ES-I3 (cell line): Measurements from ENCODE around the gene PSME4.
A peak's percentile ranks its signal among the peaks of the same experiment; 100 is the strongest.

Experiments
- H3K36me3 ChIP-seq: 2 replicates; pipeline ENCODE4 v1.6.1; 2013; ENCODE audit warnings: mild to moderate bottlenecking, low read length, control low read depth, moderate library complexity; ENCODE audit not compliant: insufficient read depth
- H3K4me1 ChIP-seq: 2 replicates; pipeline ENCODE4 v1.6.1; 2013; ENCODE audit warnings: mild to moderate bottlenecking, control low read depth, low read length; ENCODE audit not compliant: insufficient read depth
- H3K9ac ChIP-seq: 2 replicates; pipeline ENCODE4 v1.6.1; 2013; ENCODE audit warnings: low read depth, mild to moderate bottlenecking, low read length, moderate library complexity
- H3K9me3 ChIP-seq: 2 replicates; pipeline ENCODE4 v1.6.1; 2013; ENCODE audit warnings: mild to moderate bottlenecking, low read length, moderate library complexity; ENCODE audit not compliant: control insufficient read depth, insufficient read depth

PSME4 gene

DNA sequence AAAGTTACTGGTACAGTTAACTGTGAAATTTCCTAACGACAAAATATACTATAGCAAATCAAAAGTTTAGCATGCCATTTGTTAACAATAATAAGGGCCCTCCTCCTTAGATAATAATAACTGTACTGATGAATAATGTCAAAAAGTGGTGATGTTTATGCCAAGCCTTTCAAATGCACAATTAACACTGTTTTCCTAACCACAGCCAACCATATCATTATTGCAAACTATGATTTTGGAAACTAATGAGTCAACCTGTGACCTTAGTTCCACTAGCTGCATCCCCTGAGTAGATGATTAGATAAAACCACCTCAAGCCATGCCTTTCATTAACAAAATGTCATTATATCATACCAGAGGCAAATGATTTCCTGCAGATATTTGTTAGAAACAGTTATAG lies 85.9 kb downstream of the PSME4 start:
- H3K4me1 ChIP-seq, result no peaks in the 10 kb centered on the region
- H3K36me3 ChIP-seq, result peaks cover 32% of the 10 kb centered on the region
- 0 out of 2 replicates have a peak, but pooled peaks cover 2% of the 10 kb centered on the region for H3K9me3 ChIP-seq
- no peak overlapping the region for H3K9ac ChIP-seq

DNA sequence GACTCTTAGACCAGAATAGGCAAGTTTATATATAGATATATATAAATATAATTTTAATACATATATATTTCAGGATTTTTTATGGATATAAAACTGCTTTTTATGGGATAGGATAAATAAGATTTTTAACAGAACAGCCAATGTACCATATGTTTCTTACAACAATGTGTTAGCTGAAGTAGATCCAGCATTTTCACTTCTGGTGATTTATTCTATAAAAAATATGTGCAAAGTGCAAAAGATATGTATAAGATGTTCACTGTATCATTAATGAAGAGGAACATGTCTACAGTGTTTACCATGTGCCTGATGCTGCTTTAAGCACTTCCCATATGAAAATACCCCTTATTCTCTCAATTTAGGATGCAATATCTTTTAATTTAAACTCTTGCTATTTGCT lies 88.8 kb downstream of the PSME4 start:
- Histone ChIP-seq H3K36me3 (peaks cover 19% of the 10 kb centered on the region), H3K9ac (no peak overlapping the region), H3K9me3 (peaks cover 2% of the 10 kb centered on the region; the same call in 1 of the 2 replicates), H3K4me1 (no peaks in the 10 kb centered on the region)

DNA sequence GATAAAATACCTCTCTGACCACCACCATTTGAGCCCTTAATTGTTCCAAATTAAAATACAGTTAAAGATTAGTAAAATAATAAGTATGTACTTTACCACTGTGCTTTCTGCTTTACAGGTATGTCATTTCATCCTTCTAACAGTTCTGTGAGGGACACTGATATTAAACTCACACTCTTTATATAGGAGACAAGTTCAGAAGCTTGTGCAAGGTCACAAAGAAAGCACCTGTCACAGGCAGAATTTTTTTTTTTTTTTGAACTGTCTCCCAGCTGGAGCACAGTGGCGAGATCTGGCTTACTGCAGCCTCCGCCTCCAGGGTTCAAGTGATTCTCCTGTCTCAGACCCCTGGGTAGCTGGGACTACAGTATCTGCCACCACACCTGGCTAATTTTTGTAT lies 89.4 kb downstream of the PSME4 start:
- Histone ChIP-seq H3K9ac (no peak overlapping the region), H3K36me3 (peaks cover 15% of the 10 kb centered on the region), H3K9me3 (peaks cover 2% of the 10 kb centered on the region; the same call in 1 of the 2 replicates), H3K4me1 (no peaks in the 10 kb centered on the region)

DNA sequence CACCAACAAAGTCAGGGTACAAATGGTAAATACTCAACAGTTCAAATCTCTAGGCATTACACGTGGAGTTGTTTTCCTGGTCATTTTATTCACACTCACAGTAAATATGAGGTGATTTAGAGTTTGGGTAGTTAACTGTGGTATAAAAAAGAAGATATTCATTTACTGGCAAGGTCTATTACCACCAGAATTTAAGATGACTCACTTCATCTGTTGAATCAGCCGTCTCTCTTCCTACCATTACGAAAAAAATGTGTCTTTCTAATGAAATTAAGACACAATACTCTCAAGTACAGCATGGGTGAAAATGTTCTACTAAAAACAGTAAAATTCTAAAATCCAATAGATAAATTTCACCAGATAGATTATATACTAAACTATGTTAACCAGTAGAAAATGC lies 90.0 kb downstream of the PSME4 start:
- Histone ChIP-seq H3K9me3 (peaks cover 2% of the 10 kb centered on the region; the same call in 1 of the 2 replicates), H3K4me1 (no peaks in the 10 kb centered on the region), H3K9ac (no peak overlapping the region), H3K36me3 (peaks cover 12% of the 10 kb centered on the region)

DNA sequence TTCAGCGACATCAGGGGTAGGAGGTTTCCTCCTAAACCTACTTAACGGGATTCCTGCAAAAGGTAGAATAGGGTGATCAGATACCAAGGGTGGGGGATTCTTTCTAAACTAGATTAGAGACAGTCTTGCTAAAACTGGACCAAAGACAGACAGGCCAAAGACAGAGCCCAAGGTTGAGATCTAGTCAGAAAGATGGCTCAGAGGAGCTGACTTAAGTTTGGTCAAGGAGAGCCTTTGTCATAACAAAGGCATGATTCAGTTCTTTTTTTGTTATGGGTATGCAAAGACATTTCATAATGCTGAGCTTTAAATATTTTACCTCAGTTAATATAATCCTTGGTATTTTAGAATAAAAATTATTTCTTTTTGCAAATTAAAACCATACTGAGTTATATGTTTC lies 93.2 kb downstream of the PSME4 start:
- H3K36me3 ChIP-seq, result peaks cover 17% of the 10 kb centered on the region
- no peaks in the 10 kb centered on the region for H3K4me1 ChIP-seq
- H3K9me3 ChIP-seq, result peaks cover 2% of the 10 kb centered on the region; the same call in 1 of the 2 replicates
- no peak overlapping the region for H3K9ac ChIP-seq

DNA sequence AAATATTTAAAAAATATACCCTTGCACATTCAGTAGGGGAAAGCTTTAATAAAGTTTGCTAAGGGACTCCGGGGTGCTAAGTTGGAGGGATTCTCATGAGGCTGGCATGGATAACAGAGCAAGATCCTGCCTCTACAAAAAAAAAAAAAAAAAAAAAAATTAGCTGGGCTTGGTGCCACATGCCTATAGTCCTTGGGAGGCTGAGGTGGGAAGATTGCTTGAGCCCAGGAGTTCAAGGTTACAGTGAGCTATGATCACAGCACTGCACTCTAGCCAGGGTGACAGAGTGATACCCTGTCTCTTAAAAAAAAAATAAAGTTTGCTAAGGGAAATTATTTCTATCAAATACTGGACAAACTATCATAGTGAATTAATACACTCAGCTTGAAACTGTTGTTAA lies 93.7 kb downstream of the PSME4 start:
- Histone ChIP-seq H3K9me3 (peaks cover 2% of the 10 kb centered on the region; the same call in 1 of the 2 replicates), H3K4me1 (no peaks in the 10 kb centered on the region), H3K36me3 (peaks cover 13% of the 10 kb centered on the region; the same call in 1 of the 2 replicates), H3K9ac (no peak overlapping the region)

DNA sequence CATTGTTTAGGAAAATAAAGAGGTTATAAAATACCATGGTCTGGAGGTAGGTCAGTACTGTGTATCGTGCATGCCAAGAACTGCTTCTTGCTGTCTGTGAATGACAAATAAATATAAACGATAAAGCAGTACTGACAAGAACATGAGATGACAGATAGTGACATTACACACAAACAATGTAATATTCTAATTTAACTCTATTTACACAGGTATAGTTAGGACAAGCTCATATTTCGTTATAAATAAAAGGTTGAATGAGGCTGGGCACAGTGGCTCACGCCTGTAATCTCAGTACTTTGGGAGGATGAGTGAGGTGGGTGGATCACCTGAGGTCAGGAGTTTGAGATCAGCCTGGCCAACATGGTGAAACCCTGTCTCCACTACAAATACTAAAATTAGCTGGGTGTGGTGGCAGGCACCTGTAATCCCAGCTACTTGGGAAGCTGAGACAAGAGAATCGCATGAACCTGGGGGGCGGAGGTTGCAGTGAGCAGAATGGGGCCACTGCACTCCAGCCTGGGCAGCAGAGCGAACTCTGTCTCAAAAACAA lies 96.3 kb downstream of the PSME4 start:
- H3K36me3 ChIP-seq, result peaks cover 10% of the 10 kb centered on the region; the same call in 1 of the 2 replicates
- H3K9ac ChIP-seq, result no peak overlapping the region

DNA sequence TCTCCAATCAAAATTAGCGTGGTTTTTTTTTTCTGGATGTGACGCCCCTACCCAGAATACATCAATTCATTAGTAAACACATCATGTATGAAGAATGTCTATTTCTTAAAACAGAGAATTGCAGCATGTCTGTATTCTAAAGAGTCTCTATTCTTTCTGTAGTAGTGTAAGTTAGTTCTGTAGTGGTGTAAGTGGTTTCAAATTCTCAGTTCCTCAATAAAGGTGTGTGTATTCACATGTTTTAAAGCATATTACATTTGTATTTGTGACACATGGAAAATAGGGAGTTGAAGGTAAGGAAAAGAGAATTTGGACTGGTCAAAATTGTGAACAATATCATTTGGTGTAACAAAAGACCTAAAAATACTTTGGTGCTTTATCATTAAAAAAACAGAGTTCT lies 103.0 kb downstream of the PSME4 start:
- no peaks in the 10 kb centered on the region for H3K4me1 ChIP-seq
- no peaks in the 10 kb centered on the region for H3K9me3 ChIP-seq
- H3K36me3 ChIP-seq, result peaks cover 16% of the 10 kb centered on the region
- H3K9ac ChIP-seq, result no peak overlapping the region

More for the DNA sequence above, 96.3 kb downstream of the PSME4 start:
- no peaks in the 10 kb centered on the region; the same call in 1 of the 2 replicates for H3K9me3 ChIP-seq
- H3K4me1 ChIP-seq, result no peaks in the 10 kb centered on the region

DNA sequence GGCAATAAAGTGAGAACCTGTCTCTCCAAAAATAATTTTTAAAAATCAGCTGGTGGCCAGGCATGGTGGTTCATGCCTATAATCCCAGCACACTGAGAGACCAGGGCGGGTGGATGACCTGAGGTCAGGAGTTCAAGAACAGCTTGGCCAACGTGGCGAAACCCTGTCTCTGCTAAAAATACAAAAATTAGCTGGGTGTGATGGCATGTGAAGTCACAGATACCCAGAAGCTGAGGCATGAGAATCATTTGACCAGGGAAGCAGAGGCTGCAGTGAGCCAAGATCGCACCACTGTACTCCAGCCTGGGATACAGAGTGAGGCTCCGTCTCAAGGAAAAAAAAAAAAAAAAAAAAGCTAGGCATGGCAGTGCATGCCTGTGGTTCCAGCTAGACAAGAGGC lies 103.6 kb downstream of the PSME4 start:
- Histone ChIP-seq H3K4me1 (no peaks in the 10 kb centered on the region), H3K9ac (no peak overlapping the region), H3K9me3 (no peaks in the 10 kb centered on the region), H3K36me3 (peaks cover 16% of the 10 kb centered on the region)

DNA sequence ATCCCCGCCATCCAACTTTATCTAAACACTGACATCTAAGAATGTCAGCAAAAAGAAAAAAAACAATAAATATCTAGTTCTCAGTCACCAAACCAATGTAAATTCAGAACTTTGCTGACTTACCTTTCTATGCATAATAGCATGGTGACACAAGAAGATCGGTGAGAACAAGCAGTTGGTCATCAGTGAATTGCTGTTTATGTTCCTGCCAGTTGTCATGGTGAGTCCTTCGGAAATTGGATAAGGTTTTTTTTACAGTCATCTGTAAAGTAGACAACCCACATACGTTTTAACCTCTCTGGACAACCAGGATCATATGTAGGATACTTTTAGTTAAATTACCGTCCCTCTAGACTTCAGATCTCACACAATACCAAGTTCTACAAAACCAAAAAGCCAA lies 104.8 kb downstream of the PSME4 start:
- Histone ChIP-seq H3K9me3 (no peaks in the 10 kb centered on the region), H3K4me1 (no peaks in the 10 kb centered on the region), H3K36me3 (peaks cover 16% of the 10 kb centered on the region), H3K9ac (no peak overlapping the region)

DNA sequence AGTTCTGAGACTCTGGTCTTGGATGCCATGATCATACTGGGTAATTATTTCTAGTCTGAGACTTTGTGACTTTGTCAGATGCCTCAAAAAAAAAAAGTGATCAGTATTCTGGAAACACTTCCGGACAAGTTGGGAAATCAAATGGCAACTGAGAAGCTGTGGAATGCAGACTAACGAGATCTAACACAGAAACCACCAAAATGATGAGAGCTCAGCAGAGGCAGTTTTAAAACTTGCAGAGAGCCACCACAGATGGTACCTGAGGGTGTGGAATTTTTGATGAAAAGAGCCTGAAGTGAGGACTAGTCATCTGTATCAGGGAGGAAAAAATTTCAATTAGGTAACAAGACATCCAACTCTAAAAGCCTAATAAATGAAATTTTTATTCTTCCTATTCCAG lies 105.5 kb downstream of the PSME4 start:
- Histone ChIP-seq H3K9ac (no peak overlapping the region), H3K36me3 (peaks cover 16% of the 10 kb centered on the region)

DNA sequence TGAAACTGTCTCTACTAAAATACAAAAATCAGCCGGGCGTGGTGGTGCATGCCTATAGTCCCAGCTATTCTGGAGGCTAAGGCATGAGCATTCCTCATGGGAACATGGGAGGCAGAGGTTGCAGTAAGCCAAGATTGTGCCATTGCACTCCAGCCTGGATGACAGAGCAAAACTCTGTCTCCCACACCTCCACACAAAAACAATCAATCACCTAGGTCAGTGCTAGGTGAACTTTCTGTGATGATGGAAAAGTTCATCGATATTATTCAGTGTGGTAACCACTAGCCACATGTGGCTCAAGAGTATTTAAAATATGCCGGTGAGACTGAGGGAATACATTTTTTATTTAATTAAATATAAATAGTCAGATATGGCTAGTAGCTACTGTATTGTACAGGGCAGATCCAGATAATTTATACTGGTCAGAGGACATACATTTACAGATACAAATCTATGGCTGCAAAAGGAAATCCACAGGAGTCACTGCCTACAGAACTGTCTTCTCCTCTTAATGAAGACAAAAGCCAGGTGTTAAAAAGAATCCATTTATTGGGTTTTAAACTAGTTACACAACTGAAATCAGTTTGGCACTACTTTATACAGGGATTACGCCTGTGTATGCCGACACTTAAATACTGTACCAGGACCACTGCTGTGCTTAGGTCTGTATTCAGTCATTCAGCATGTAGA lies 107.1 kb downstream of the PSME4 start:
- Histone ChIP-seq H3K36me3 (peaks cover 12% of the 10 kb centered on the region), H3K4me1 (no peaks in the 10 kb centered on the region), H3K9me3 (no peaks in the 10 kb centered on the region), H3K9ac (no peak overlapping the region)

More for the DNA sequence above, 105.5 kb downstream of the PSME4 start:
- Histone ChIP-seq H3K9me3 (no peaks in the 10 kb centered on the region), H3K4me1 (no peaks in the 10 kb centered on the region)

DNA sequence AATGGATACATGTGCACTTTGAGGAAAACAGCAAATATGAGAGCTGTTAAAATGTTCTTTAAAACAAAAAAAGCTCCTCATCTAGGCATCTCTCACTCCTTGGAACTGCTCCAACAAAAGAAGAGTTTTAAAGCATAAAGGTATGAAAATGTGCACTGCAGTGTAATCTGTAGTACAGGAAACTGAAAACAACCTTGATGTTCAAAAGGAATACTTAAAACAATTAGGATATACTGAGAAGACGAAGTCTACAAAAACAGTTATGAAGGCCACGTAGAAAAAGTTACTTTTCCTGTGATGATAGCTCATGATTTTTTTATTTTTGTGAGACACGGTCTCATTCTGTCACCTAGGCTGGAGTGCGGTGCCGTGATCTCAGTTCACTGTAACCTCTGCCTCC lies 109.0 kb downstream of the PSME4 start:
- H3K4me1 ChIP-seq, result no peaks in the 10 kb centered on the region
- H3K9ac ChIP-seq, result no peak overlapping the region
- H3K36me3 ChIP-seq, result peaks cover 12% of the 10 kb centered on the region
- H3K9me3 ChIP-seq, result no peaks in the 10 kb centered on the region

DNA sequence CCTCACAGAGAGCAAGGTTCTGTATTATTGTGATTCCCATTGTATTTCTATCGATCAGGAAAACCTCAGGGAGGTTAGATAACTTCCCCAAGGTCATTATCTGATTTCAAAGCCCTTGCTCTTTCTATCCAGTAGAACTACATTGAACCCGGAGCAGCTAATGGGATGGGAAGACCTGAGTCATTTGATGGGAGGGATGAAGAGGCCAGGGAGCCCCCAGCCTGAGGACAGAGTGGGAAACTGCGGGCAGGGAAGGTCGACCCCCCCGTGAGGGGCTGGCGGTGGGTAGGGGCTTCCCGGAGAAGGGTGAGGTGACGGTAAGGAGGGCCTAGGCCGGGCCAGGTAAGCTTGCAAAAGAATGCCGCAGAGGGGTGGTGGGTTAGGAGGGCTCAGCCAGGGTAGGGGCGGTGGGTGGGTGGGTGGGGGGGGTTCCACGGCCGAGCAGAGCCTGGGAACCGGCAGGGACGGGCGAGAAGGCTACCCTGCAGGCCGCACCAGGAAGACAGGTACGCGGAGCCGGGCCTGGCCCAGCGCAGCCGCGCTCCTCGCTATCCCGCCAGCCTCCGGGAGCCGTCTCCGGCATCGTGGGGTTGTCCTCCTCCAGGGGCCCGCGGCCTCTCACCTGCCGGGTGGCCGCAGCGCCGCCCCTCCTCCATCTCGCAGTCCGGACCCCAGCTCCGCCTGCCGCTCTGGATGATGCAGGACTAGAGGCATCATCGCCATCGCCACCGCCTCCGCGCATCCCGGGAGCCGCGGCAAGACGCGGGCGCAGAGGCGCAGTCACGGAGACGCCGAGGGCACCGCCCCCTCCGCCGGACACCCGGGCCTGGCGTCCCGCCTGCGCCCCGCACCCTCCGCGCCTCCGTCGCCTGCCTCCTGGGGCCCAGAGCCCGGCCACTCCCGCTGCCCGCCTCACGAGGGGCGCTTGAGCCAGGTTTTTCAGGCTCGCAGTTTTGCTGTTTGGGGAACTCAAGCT lies 111.3 kb downstream of the PSME4 start, which contains the start of gene GPR75:
Gene GPR75, minus strand, starts transcription at position 762 of the 976 bp plus-strand sequence. CDS start 5,211 bp downstream, outside the sequence.
- Histone ChIP-seq H3K9ac (peak within 1 kb of the TSS; percentile 59; the same call in 1 of the 2 replicates), H3K4me1 (no peaks in the 10 kb centered on the region), H3K36me3 (no peaks in the 10 kb centered on the region), H3K9me3 (no peaks in the 10 kb centered on the region)
